Ammon's horn (tissue), 1 donor: ENCODE measurements around the gene ATP4A.

ENCODE experiments used
- DNase-seq: peaks from one replicate; pipeline ENCODE4 v3.0.0-alpha.2; 2016; ENCODE audit warnings: low spot score

ATP4A gene

GRCh38 chr19:35549174-35549788 is 14.2 kb downstream of the ATP4A start:
- peak; percentile 77 for DNase-seq

- DNase-seq = no peak
These were observed 16.9 kb downstream of the ATP4A start for GRCh38 chr19:35546532-35546931.

- DNase-seq = peak; percentile 18
These were observed 17.5 kb downstream of the ATP4A start for GRCh38 chr19:35545855-35546381.

- DNase-seq = peak; percentile 89
These were observed 18.2 kb downstream of the ATP4A start, which contains the start of gene TMEM147 for GRCh38 chr19:35545001-35545854. Gene TMEM147 (plus strand): TSS chr19:35545626. CDS start chr19:35545740, 114 bp downstream.

GRCh38 chr19:35544110-35544802 is 19.2 kb downstream of the ATP4A start:
- DNase-seq = no peak

- no peak for DNase-seq
These were observed 20.0 kb downstream of the ATP4A start for GRCh38 chr19:35543280-35544109.

- no peak for DNase-seq
These were observed 21.2 kb downstream of the ATP4A start for GRCh38 chr19:35542209-35542608.

- no peak for DNase-seq
These were observed 23.0 kb downstream of the ATP4A start for GRCh38 chr19:35540356-35540927.

GRCh38 chr19:35539850-35540249 is 23.6 kb downstream of the ATP4A start:
- DNase-seq = no peak

GRCh38 chr19:35539314-35539713 is 24.1 kb downstream of the ATP4A start:
- no peak for DNase-seq

- no peak for DNase-seq
These were observed 28.5 kb downstream of the ATP4A start for GRCh38 chr19:35534803-35535480.

- no peak for DNase-seq
These were observed 29.6 kb downstream of the ATP4A start for GRCh38 chr19:35533822-35534392.

GRCh38 chr19:35533201-35533821 is 30.1 kb downstream of the ATP4A start, which contains the start of gene GAPDHS:
Gene GAPDHS (plus strand): TSS chr19:35533456. CDS start chr19:35533528, 72 bp downstream.
- DNase-seq = no peak

- DNase-seq = no peak
These were observed 32.2 kb downstream of the ATP4A start for GRCh38 chr19:35531291-35531690.

GRCh38 chr19:35529241-35530218 is 33.9 kb downstream of the ATP4A start:
- DNase-seq = no peak

GRCh38 chr19:35528218-35529038 is 35.0 kb downstream of the ATP4A start, which contains the start of gene SBSN:
Gene SBSN (minus strand): TSS chr19:35528311. CDS start chr19:35528281, 30 bp downstream.
- DNase-seq = no peak

- no peak for DNase-seq
These were observed 37.6 kb downstream of the ATP4A start for GRCh38 chr19:35525873-35526272.
